ENCODE measurements around the gene ACTN4. TPM values are rescaled to one million over a fixed set of nuclear protein-coding genes. Genes with fewer than 3 reads are reported as not detected.

ACTN4 gene
- polyA plus RNA-seq, 2 of the 4 experiments (the other 2 are of a cell fraction): 605 to 967 TPM

- peak; percentile 18 for FAIRE-seq
Observed at GRCh38 chr19:38722947-38723605, 75.6 kb downstream of the ACTN4 start.

GRCh38 chr19:38723606-38723965, 76.1 kb downstream of the ACTN4 start:
- Histone ChIP-seq H3K4me3 (no peak overlapping the region), H3K27ac (peak overlapping the region in 1 of 2 experiments; percentile 55; a peak in 2 of 6 replicates), H3K9me3 (no peaks in the 10 kb centered on the region), H3K4me2 (no peak overlapping the region), H3K4me1 (peaks cover 43% of the 10 kb centered on the region)
- ChIA-PET CTCF (interaction anchor here (0.9 to 38.0 kb wide), 16 partner anchors 8 to 321 kb away, joined by 3 to 764 read pairs (median 6); partner anchors contain the start of gene FAM98C), POLR2A (interaction anchor here (0.6 to 1.6 kb wide), 2 partner anchors 11 to 87 kb away, joined by 3 to 4 read pairs; no protein-coding TSS in a partner anchor)
- no peak for DNase-seq (ENCODE audit: low read depth in 1 of 2, low spot score in 1 of 2)
- FAIRE-seq: no peak
- 77% methylated on average over 11 of the region's 11 CpGs for WGBS (ENCODE audit: missing lambda C conversion rate)
- TF ChIP-seq BCL3 (IDR thresholded peaks at IDR 0.05) (no peak), KDM1A (IDR thresholded peaks at IDR 0.05; ENCODE audit: low read depth) (no peak), MAX (IDR thresholded peaks at IDR 0.05) (no peak), CBX2 (IDR thresholded peaks at IDR 0.05; ENCODE audit: borderline replicate concordance, low read depth) (no peak), JUNB (IDR thresholded peaks at IDR 0.05) (no peak), TFCP2L1 (CRISPR knock-in tag; IDR thresholded peaks at IDR 0.05) (no peak), MAFK (IDR thresholded peaks at IDR 0.05; ENCODE audit: partially characterized antibody) (no peak), E2F6 (IDR thresholded peaks at IDR 0.05; ENCODE audit: borderline replicate concordance, low read depth) (no peak), NR3C1 (IDR thresholded peaks at IDR 0.05) (no peak), SREBF2 (IDR thresholded peaks at IDR 0.05) (no peak), NFE2L2 (conservative IDR thresholded peaks at IDR 0.05; ENCODE audit: low read length) (no peak), RAD21 (conservative IDR thresholded peaks at IDR 0.05 in 1 of 2, IDR thresholded peaks at IDR 0.05 in 1 of 2) (no peak), ZC3H11A (IDR thresholded peaks at IDR 0.05) (no peak), EHMT2 (IDR thresholded peaks at IDR 0.05; ENCODE audit: low read depth) (no peak), ELK1 (IDR thresholded peaks at IDR 0.05; ENCODE audit: low read depth, low read length) (no peak), SMC3 (IDR thresholded peaks at IDR 0.05) (no peak)
- ATAC-seq: no peak

More at GRCh38 chr19:38722947-38723605, 75.6 kb downstream of the ACTN4 start:
- POLR2A ChIA-PET: interaction anchor here (1.6 kb wide), 1 partner anchor 11 kb away, joined by 4 read pairs; no protein-coding TSS in a partner anchor
- peaks cover 45% of the 10 kb centered on the region for H3K4me1 ChIP-seq
- no peak for DNase-seq (ENCODE audit: low read depth in 1 of 2, low spot score in 1 of 2)
- peak overlapping the region in 1 of 2 experiments; percentile 55; a peak in 2 of 6 replicates for H3K27ac ChIP-seq
- TF ChIP-seq POLR2A (IDR thresholded peaks at IDR 0.05; ENCODE audit: low read length): no peak
- peak; percentile 93 for TF ChIP-seq ZFP36 (IDR thresholded peaks at IDR 0.05; ENCODE audit: borderline replicate concordance, partially characterized antibody)
- peak in 1 of 2 experiments; percentile 28; a peak in 1 of 5 replicates for TF ChIP-seq JUN (IDR thresholded peaks at IDR 0.05)
- TF ChIP-seq TFCP2L1 (CRISPR knock-in tag; IDR thresholded peaks at IDR 0.05): 0 out of 2 replicates have a peak, but pooled peaks have one; percentile 11
- TF ChIP-seq ELK1 (IDR thresholded peaks at IDR 0.05; ENCODE audit: low read depth, low read length): no peak
- 0 out of 2 replicates have a peak, but pooled peaks have one; percentile 11 for TF ChIP-seq MAX (IDR thresholded peaks at IDR 0.05)
- peak; percentile 70; the same call in 1 of the 2 replicates for TF ChIP-seq KDM1A (IDR thresholded peaks at IDR 0.05; ENCODE audit: low read depth)
- CTCF ChIA-PET: interaction anchor here (0.6 to 38.0 kb wide), 19 partner anchors 8 to 320 kb away, joined by 3 to 764 read pairs (median 5); partner anchors contain the start of genes FAM98C, MRPS12 and SARS2
- no peak overlapping the region for H3K4me2 ChIP-seq
- ATAC-seq: no peak
- WGBS (ENCODE audit: missing lambda C conversion rate): 87% methylated on average over 10 of the region's 10 CpGs
- no peak overlapping the region for H3K4me3 ChIP-seq
- H3K9me3 ChIP-seq: no peaks in the 10 kb centered on the region
